Tibial nerve (tissue), 4 donors: ENCODE measurements around the gene SLC34A2. TPM values are rescaled to one million over a fixed set of nuclear protein-coding genes. Genes with fewer than 3 reads are reported as not detected.

ENCODE experiments used
- DNase-seq, 2 donors: peaks; one replicate each; pipeline ENCODE4 v3.0.0-alpha.2; 2019; ENCODE audit warnings: low spot score in 2 of 2
- H3K27ac ChIP-seq, 4 donors: fragments of 200-600 bp; sonication (generic) in 3 of 4; one replicate each; pipeline ENCODE4 v1.5.1; 2017 to 2019; ENCODE audit warnings: mild to moderate bottlenecking in 1 of 4
- H3K27me3 ChIP-seq, 2 donors: fragments of 200-600 bp; sonication (generic) in 1 of 2; one replicate each; pipeline versions ENCODE4 v1.5.1 to v1.6.0; 2017 to 2019
- H3K36me3 ChIP-seq, 3 donors: fragments of 200-600 bp; sonication (generic); one replicate each; pipeline ENCODE4 v1.5.1; 2018 to 2019
- H3K4me1 ChIP-seq, 4 donors: fragments of 200-600 bp; sonication (generic) in 3 of 4; one replicate each; pipeline ENCODE4 v1.5.1; 2017 to 2019
- H3K4me3 ChIP-seq, 4 donors: fragments of 200-600 bp; sonication (generic) in 3 of 4; one replicate each; pipeline ENCODE4 v1.5.1; 2017 to 2019; ENCODE audit warnings: mild to moderate bottlenecking in 1 of 4, moderate library complexity in 1 of 4
- H3K9me3 ChIP-seq, 4 donors: fragments of 200-600 bp; sonication (generic) in 3 of 4; one replicate each; pipeline ENCODE4 v1.5.1; 2017 to 2019
- CTCF ChIP-seq, 5 experiments: fragments of 200-600 bp in 3 of 5; fragments of 450-650 bp in 2 of 5; sonication (generic) in 3 of 5; IDR thresholded peaks; one replicate each; pipeline ENCODE4 v1.5.1; 2016 to 2019; ENCODE audit warnings: antibody characterized with exemption in 5 of 5, mild to moderate bottlenecking in 3 of 5, moderate library complexity in 2 of 5
- EP300 ChIP-seq, 2 donors: sonication (generic); formaldehyde crosslinking; IDR thresholded peaks; one replicate each; pipeline ENCODE4 v1.6.1; 2017; ENCODE audit warnings: antibody characterized with exemption in 2 of 2, mild to moderate bottlenecking in 1 of 2
- POLR2A ChIP-seq, 2 donors: fragments of 450-650 bp; IDR thresholded peaks; one replicate each; pipeline ENCODE4 v1.6.1; 2017; ENCODE audit warnings: antibody characterized with exemption in 2 of 2, mild to moderate bottlenecking in 2 of 2, moderate library complexity in 2 of 2
- WGBS, 2 donors: methylation state at CpG; one replicate each; pipeline ENCODE4 v1.1.5; 2018; 5-methylcytosine and 5-hydroxymethylcytosine counted together
- total RNA-seq, 4 donors: library from RNA; depleted of rRNA; stranded (reverse); fragments of >200 nt; gene quantifications; one replicate each; pipeline ENCODE4 v1.1.0, GENCODE V29; 2016

The SLC34A2 gene
- total RNA-seq, 4 donors from 2014 or later, result not detected

GRCh38 chr4:25687773-25688172 is 32.1 kb downstream of the SLC34A2 start:
- no peak for TF ChIP-seq CTCF (IDR thresholded peaks at IDR 0.05)
- no peak for TF ChIP-seq POLR2A (IDR thresholded peaks at IDR 0.05)
- no peak for TF ChIP-seq EP300 (IDR thresholded peaks at IDR 0.05)
- DNase-seq, result no peak
- WGBS, 2 donors, result 93% methylated on average over 7 of the region's 7 CpGs
- Histone ChIP-seq H3K27ac (no peak overlapping the region), H3K27me3 (no peaks in the 10 kb centered on the region), H3K9me3 (peaks cover 0 to 16% (median 0%) of the 10 kb centered on the region in 4 donors), H3K4me3 (no peak overlapping the region), H3K4me1 (no peaks in the 10 kb centered on the region), H3K36me3 (no peaks in the 10 kb centered on the region)

DNA sequence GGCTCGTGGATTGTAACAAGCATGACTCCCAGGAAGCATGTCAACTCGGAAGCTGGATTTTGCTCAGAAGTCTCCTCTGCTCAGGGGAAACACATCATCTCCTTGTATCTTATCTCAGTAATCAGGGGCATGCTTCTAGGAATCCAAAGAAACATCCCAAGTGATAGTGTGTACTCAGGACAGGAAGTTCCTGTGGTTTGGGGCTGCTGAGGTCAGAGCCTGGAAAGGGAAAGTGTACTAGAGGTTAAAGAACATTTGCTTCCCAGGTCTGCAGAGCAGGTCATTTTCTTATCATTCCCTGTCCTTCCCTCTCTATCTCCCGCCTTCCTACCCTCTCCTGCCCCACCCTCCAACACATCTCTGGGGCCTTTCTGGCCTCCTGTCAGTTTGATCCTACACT is 38.8 kb downstream of the SLC34A2 start:
- H3K27me3 ChIP-seq, result no peaks in the 10 kb centered on the region

GRCh38 chr4:25696409-25696808 is 40.8 kb downstream of the SLC34A2 start:
- Histone ChIP-seq H3K9me3 (peaks cover 0 to 13% (median 0%) of the 10 kb centered on the region in 4 donors), H3K4me3 (no peak overlapping the region), H3K27me3 (no peaks in the 10 kb centered on the region), H3K4me1 (no peaks in the 10 kb centered on the region), H3K27ac (no peak overlapping the region), H3K36me3 (no peaks in the 10 kb centered on the region)
- WGBS, 2 donors, result 82 to 83% methylated on average over 5 of the region's 5 CpGs
- no peak for DNase-seq
- TF ChIP-seq POLR2A (IDR thresholded peaks at IDR 0.05) (no peak), EP300 (IDR thresholded peaks at IDR 0.05) (no peak), CTCF (IDR thresholded peaks at IDR 0.05) (no peak)

More for the DNA sequence above, 38.8 kb downstream of the SLC34A2 start:
- H3K27ac ChIP-seq, result no peak overlapping the region
- H3K36me3 ChIP-seq, result no peaks in the 10 kb centered on the region
- TF ChIP-seq EP300 (IDR thresholded peaks at IDR 0.05) (no peak), CTCF (IDR thresholded peaks at IDR 0.05) (no peak), POLR2A (IDR thresholded peaks at IDR 0.05) (no peak)
- no peak overlapping the region for H3K4me3 ChIP-seq
- 70 to 79% methylated on average over 3 of the region's 3 CpGs for WGBS, 2 donors
- H3K9me3 ChIP-seq, result peaks cover 0 to 19% (median 0%) of the 10 kb centered on the region in 4 donors
- DNase-seq, result no peak
- H3K4me1 ChIP-seq, result no peaks in the 10 kb centered on the region

DNA sequence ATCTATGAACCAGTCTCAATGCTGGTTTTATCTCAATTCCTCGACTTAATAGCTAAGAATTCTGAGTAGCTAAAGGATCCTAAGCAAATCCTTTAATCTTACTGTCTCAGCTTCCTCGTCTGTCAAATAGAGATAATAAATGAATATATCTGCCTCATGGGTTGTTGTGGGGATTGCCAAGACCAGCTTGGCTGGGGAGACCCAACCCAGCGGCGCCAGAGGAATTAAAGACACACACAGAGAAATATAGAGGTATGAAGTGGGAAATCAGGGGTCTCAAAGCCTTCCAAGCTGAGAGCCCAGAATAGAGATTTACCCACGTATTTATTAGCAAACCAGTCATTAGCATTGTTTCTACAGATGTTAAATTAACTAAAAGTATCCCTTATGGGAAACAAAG is 41.9 kb downstream of the SLC34A2 start:
- no peak for TF ChIP-seq CTCF (IDR thresholded peaks at IDR 0.05)
- TF ChIP-seq POLR2A (IDR thresholded peaks at IDR 0.05), result no peak
- TF ChIP-seq EP300 (IDR thresholded peaks at IDR 0.05), result no peak
- no peaks in the 10 kb centered on the region for H3K27me3 ChIP-seq
- WGBS, 2 donors, result 81 to 86% methylated on average over 5 of the region's 5 CpGs

GRCh38 chr4:25700661-25701060 is 45.0 kb downstream of the SLC34A2 start:
- Histone ChIP-seq H3K27me3 (no peaks in the 10 kb centered on the region), H3K27ac (no peak overlapping the region), H3K36me3 (no peaks in the 10 kb centered on the region), H3K4me1 (no peaks in the 10 kb centered on the region), H3K9me3 (no peaks in the 10 kb centered on the region), H3K4me3 (no peak overlapping the region)
- no peak for DNase-seq
- WGBS, 2 donors, result 93% methylated on average over 4 of the region's 4 CpGs
- TF ChIP-seq POLR2A (IDR thresholded peaks at IDR 0.05), result no peak
- no peak for TF ChIP-seq CTCF (IDR thresholded peaks at IDR 0.05)
- TF ChIP-seq EP300 (IDR thresholded peaks at IDR 0.05), result no peak

More for the DNA sequence above, 41.9 kb downstream of the SLC34A2 start:
- no peak for DNase-seq
- H3K27ac ChIP-seq, result no peak overlapping the region
- H3K4me3 ChIP-seq, result no peak overlapping the region
- no peaks in the 10 kb centered on the region for H3K36me3 ChIP-seq
- peaks cover 0 to 5% (median 0%) of the 10 kb centered on the region in 4 donors for H3K9me3 ChIP-seq
- no peaks in the 10 kb centered on the region for H3K4me1 ChIP-seq
